Glomerular endothelial cell (primary cell): ENCODE data around the gene ALK. TPM values are rescaled to one million over a fixed set of nuclear protein-coding genes. Genes with fewer than 3 reads are reported as not detected.

Source experiments
- DNase-seq: peaks from one replicate; pipeline ENCODE4 v3.0.0-alpha.2; 2011; ENCODE audit warnings: low read depth, low spot score; ENCODE audit errors: extremely low read depth
- total RNA-seq: library from RNA; depleted of rRNA; stranded (reverse); fragments of >200 nt; gene quantifications from 2 replicates; pipeline ENCODE4 v1.2.3, GENCODE V29; 2015

Gene ALK
- total RNA-seq, 1 donor from 2014 or later: not detected

DNA sequence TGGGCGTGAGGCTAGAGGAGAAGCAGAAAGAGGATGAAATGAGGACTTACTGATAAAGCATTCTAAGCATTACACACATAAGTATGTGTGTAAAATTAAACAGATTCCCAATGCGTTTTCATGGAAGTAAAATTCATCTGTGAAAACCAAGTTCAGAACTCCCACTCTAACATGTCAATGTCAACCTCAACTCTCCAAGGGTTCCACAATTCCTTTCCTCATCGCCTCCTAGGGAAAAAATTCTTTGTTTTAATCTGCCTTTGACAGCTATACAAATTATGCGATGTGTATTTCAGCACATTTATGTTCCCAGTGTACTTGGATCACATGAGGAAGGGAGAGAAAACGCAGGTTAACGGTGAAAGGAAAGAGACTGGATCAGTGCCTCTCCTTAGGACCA is 729.6 kb downstream of the ALK start:
- no peak for DNase-seq

DNA sequence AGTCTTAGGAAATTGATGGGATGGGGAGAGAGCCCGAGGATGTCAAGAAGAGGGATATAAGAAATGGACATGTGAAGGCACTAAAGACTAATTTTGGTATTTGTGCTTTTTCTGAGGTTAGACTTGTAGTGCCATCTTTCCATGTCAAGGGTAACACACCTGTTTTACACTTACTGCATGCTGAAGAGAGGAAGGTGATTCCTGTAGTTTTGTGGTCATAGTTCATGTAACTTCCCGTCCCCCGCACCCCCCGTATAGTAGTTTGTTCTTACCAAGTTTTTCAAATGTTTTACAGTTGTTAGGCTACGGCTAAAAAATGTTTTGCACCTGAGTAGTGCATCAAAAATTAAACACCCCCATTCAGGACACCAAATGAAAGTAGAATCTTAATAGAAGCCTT is 732.3 kb downstream of the ALK start:
- DNase-seq: no peak

DNA sequence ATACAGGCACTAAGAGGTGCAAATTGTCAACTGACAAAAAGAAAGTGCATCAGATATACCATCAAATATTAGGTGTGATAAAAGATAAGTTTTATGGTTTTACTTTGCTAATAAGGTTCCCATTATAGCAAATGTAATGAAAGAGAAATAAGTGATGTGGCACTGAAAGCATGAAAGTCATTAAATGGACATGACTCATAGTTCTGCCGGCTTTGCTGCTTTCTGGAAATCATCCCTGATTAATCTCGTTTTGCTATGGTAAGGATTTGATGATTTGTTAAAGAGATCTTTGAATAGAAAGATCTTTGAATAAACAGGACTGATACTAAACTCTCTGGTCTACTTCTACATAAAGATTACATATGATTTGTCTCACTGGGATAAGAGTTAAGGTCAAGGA is 733.5 kb downstream of the ALK start:
- DNase-seq: no peak

DNA sequence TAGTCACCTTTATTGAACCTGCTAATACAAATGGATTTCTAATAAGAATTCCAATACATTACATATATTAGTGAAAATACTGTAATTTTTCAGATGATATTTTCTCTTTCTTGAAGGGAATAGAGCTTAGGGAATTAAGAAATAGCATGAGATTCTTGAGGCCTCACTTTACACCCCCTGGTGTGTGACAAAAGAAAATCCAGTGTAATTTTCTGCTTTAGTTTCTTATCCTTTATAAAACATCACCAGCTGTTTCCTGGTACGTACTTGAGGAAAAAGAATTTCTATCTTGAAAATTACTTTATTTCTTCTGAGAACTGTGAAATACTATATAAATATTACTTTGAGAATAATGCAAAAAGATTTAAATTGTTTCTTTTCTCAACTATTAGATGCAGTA is 734.6 kb downstream of the ALK start:
- DNase-seq: no peak

DNA sequence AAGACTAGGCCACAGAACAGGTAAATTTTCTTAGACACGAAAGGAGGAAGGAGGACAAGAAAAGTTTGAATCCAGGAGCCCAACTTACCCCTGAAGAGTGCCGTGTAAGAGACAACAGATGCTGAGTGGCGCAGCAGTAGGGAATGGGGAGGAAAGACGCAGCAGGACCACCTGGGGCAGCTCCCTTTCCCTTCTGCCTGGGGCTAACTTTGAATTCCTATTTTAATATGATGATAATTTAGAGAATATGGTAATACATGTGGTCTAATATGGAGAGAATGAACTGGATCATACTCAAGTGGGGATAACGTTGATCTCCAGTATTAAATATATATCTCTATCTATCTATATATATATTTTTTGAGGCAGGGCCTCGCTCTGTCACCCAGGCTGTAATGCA is 736.9 kb downstream of the ALK start:
- DNase-seq: no peak

DNA sequence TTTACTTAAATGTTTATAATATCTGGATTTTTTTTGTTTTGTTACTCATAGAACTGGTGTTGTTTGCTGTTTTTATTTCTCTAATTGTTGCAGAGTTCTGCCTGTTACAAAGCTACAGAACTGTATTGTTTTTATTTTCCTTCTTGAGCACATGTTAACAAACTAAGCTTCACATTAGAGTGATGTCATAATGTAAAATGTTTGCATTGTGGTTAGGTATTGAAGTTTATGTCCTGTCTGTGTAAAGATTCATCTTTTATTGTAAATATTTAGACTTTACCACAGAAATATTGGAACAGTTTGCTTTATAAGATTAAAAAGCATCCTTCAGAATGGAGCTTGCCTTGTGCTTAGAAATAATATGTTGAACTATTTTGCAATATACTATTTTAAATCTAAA is 738.5 kb downstream of the ALK start:
- DNase-seq: no peak

DNA sequence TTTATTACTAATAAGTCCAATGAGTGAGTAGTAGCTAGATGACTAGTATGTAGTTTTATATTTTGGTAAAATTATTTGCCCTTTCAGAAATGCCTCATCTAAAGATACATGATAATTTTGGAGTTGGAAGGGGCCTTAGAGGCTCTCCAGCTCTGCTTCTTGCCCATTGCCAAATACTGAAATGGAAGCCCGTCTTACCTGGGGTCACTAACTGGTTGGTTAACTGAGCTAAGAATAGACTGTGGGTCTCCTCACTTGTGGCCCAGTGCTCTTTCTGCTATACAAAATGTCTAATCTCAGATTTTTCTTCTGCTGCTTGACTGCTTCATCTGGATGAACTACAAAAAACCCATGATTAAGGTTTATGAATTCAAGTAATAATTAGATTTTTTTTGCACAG is 739.1 kb downstream of the ALK start:
- DNase-seq: no peak

DNA sequence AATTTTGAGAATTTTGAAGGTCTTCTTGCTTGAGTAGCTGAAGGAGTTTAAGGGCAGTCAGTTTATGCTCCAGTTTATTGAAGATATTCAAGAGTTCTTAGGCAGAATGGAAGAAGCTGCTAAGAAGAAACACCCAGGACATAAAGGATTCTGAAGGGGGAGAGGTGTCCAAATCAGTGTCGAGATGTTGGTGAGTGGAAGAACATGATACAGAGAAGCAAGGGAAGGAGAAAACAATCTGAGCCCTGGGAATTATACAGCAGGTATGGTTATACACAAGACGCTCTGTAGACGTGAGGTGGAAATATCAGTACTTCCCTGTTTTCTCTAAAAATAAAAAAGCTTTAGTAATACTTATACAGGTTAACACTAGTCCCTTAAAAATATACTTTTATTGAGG is 746.0 kb downstream of the ALK start:
- DNase-seq: no peak

DNA sequence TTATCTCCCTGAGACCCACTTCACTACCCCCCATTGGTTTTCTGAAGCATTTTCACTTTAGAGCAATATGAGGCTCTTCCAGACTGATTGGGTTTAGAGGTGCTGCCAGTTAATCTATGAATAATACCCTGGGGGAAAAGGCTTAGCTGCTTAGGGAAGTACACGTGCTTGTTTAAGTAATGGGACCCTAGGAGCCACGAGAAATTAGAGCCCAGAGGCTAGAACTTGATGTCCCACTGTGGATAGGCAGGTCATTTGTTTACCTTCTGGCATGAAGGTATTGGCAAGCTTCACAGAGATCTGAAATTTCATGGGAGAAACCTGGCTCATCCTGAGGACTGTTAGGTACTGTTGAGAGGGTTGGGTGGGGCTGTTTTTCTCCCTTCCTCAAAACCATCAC is 746.4 kb downstream of the ALK start:
- no peak for DNase-seq

DNA sequence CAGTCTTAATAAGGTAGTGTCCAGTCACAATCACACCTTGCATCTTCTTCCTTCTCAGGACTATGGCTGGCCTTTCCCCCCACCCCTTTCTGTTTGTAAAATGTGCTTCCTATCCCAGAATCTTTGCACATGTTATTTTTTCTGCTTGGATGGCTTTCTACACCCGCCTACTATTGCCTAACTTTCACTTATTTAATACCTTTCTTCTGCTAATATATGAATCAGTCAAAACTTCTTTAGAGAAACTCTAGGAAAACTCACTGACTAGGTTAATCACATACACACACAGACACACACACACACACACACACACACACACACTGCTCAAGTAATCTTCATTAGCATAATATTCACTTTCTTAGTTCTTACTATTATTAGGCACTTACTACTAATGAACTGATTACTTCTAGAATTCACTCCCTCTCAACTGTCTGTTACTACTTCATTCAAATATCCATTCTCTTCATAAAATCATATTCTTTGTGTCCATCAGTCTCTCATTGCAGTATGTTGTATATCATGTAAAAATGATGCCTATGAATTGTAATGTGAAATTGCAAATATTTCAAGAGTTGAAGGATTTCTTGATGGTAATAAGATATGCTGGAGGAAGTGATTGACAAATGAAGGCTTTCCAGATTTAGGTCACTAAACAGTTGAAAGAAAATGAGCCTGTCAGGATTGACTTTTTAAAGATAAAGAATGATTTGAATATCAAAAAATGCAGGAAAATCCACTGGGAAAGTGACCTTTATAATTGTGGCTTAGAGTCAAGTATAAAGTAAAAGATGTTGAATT is 754.9 kb downstream of the ALK start:
- no peak for DNase-seq

DNA sequence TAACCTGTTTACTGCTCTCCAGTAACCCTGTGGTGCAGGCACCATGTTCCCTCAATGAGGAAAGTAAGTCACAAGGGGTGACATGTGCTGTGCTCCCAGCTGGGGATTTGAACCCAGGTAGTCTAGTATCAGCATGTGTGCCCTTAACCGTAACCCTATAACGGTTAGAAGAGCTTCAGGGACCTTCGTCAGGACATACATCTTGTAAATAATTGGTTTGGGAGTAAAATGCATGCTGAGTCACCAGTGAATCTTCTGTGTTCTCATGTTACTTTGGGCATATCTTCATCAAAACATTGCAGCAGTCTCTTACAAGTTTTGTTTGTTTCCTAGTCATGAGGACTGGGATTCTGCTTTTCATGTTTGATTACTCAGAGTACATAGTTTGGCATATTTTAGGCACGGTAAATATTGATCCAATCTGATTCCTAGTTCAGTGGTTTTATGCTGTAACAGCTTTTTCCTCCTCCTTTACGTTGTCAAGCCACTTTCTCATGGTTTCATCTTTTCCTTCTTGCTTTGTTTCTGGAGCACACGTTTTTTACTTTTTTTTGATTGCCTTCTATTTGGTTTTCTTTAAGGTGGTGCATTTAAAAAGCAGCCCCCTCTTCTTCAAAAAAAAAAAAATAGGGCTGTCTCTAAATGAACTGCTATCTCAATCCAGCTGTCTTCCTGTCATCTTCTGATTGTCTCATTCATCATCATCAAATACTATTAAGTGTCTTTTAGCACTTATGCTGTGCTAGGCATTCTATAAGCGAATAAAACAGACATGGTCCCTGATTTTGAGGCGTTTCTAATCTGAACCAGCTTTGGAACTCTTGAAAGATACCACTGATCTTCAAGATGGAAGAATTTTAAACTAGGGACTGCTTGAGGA is 755.8 kb downstream of the ALK start:
- DNase-seq: no peak

DNA sequence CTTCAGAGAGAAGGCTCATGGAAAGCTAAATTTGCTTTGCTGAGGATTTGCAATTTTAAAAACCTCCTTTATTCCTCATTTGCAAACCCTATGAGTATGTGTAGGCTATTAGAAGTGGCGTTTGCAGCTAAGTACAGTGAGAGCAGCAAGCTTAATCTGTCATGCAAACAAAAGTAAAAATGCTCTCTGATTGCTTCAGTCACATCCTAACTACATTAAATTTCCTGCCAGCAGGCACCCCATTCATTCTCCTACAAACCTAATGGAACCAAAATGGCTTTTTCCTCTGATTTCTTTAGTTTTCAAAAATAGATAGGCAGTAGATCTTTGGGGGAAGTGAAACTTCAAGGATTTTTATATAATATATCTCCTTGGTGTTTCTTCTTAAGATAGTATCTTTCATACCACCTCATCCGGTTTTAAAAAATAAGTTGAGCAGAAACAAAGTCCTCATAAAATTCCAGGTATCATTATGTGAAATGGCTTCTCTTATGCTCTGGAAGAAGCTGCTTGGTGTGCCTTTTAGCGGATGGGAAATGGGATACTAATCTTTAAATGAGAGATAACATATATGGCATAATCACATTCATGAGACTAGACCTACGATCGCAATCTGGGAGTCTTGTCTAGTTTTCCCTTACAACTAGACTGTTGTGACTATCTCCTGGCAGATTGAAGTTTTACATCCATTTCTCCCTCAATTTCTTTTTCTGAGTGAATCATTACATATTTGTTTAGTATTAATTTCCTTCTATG is 757.1 kb downstream of the ALK start:
- no peak for DNase-seq

DNA sequence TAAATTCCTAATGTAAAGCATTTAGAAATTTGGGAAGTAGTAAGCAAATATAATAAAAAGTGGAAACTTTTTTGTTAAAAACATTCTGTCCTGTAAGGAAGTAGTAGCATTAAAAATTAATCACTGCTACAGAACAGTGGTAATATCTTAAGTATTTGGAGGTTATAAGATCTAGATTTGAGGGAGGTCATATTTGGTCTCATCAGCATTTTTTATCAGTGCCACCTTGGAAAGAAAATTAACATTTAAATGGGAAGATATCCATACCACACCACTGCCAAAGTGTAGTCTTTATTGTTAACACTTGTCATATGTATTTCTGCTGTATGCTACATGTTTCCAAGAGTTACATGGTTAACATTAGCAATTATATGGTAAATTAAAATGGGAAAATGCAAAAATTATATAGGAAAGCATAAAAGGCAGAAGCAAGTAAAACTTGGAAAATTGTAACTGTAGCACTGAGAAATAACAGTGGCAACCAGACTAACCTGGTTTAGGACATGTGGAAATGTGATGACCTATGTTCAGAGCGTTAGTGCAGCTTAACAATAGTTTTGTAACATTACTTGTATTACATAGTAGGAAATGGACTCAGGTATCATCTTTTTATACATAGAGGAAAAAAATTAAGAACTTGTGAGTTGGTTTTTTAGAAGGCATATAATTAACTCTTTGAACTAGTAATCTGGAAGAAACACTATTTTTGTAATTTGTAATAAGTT is 759.0 kb downstream of the ALK start:
- DNase-seq: no peak

DNA sequence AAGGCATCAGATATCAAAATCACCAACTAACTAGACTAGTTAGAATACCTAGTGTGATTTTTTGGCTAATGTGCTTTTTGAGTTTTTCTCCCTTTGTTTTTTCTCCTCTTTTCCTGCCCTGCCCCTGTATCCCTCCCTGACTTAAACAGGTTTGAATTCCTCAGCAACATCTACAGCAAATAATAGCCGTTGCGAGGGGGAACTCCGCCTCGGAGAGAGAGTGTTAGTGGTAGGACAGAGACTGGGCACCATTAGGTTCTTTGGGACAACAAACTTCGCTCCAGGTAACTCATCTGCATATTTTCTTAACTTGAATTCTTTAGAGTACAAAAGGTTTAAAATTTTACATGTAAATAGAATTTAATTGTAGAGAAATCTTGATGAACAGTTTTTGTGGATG is 761.2 kb downstream of the ALK start:
- no peak for DNase-seq

DNA sequence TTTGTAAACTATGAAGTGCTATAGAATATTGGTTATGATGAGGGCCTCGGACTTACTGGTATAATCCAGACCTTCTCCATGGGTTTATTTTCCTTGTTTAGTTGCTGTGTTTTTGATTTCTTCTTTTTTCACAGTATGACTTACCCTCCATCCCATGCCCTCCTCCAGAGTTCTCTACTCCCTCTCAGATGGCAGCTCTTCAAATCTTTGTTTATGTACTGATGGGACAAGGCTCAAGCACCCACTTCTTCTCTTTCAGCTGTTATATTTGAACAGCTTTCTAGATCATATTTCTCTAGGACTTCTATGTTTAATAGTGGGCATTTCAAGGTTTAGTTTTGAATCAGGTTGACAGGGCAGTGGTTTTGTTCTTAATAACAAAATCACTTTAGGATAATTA is 762.3 kb downstream of the ALK start:
- no peak for DNase-seq

DNA sequence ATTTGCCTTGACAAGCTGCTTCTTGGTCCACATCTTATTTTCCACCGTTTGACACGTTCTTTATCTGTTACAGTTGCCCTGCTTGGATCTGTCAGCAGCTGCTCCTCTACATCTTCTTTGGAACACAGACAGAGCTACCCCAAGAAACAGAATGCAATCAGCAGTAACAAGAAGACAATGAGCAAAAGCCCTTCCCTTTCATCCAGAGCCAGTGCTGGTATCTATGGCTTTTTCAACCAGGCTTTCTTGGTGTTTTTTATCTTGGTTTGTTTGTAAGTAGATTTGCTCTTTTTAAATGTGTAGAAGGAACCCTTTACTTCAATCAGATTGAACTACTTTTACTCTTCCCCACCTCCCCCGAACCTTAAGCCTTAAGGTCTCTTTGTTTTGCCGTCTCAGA is 764.3 kb downstream of the ALK start:
- no peak for DNase-seq

DNA sequence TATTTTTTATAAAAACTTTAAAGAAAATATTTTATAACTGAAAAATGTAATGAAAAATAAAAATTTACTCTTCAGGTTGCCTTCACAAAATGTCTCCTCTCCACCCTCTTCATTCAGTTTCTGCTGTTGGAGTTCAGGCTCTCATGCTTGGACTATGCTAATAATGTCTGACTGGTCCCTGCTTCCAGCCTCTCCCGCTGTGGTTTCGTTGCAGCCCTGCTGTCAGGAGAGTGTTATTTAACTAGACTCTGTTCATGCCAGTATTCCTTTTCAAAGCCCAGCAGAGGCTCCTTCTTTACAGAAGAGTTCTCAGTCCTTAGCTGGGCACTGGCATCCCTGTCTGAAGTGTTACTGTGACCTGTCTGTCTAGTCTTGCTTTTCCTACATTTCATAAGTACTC is 765.8 kb downstream of the ALK start:
- no peak for DNase-seq

DNA sequence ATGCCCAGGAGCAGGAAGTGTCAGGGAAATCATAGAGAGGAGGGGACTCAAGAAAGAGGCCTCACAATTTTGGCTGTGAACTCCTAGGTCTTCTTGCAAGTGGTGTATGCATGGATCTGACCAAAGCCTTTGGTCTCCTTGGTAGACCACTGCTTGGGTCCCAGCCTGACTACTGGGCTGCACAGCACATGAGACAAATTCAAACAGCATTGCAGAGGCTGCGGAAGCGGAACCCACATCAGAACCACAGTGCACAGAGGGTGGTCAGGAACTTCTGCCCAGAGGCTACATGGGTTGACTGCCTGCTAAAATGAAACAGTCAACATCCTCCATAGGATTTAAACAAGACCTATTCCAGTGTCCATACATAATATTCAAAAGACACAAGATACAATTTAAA is 766.8 kb downstream of the ALK start:
- no peak for DNase-seq

DNA sequence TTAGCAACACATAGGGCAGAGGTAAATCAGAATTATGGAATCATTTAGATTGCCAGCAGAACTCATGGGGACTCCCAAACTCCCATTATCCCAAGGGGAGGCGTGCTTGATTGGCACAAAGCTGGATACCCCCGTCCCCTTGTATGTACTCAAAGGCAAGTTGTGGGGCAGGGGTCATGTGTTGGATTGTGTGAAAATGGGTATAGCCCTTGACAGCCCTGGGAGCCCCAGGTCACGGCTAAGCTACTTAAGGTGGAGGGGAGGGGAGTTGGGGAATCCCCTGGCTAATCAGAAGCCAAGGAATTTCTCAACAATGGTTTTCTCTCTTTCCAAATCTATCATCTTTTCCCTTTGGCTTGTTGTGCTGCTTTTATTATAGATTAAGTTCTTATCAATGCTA is 773.4 kb downstream of the ALK start:
- DNase-seq: no peak

DNA sequence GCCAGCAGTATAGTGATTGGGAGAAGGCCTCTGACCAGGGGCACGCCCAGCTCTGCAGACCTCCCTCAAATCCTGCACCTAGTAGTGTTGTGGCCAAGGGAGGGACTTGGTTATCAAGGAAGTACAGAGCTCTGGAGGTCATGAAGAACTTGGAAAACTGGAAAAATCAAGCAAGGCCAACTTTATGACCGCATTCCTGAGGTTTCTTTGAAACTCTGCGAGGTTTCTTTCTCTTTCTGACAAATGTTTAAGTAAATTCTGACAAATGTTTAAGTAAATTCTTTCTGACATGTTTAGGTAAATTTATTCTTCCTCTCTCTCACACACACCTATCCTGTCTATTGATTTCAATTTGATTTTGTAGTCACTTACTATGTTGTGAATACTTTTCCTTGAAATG is 775.2 kb downstream of the ALK start:
- no peak for DNase-seq

DNA sequence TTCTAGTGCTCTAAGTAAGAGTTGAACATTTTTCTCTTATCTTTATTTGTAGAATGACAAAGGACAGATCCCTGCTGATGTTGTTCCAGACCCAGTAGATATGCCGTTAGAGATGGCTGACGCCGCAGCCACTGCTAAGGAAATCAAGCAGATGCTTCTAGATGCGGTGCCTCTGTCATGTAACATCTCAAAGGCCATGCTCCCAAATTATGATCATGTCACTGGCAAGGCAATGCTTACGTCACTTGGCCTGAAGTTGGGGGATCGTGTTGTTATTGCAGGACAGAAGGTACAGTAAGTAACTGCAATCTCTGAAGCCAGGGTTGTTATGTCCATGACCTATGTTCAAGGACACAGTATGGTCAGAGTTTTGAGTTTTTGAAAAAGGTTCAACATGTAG is 777.7 kb downstream of the ALK start:
- no peak for DNase-seq
